IPS-15b (cell line): ENCODE measurements around the gene VILL.

Source experiments
- H3K27me3 ChIP-seq: one replicate; pipeline ENCODE4 v1.6.1; 2013; ENCODE audit warnings: low read length; ENCODE audit not compliant: control insufficient read depth, insufficient read depth
- H3K36me3 ChIP-seq: one replicate; pipeline ENCODE4 v1.6.1; 2013; ENCODE audit warnings: low read length; ENCODE audit not compliant: control insufficient read depth, insufficient read depth
- H3K4me1 ChIP-seq: one replicate; pipeline ENCODE4 v1.6.1; 2013; ENCODE audit warnings: mild to moderate bottlenecking, low read length; ENCODE audit not compliant: control insufficient read depth, insufficient read depth
- H3K4me3 ChIP-seq: one replicate; pipeline ENCODE4 v1.5.1; 2013; ENCODE audit warnings: low read depth, low read length
- H3K9ac ChIP-seq: one replicate; pipeline ENCODE4 v1.6.1; 2013; ENCODE audit warnings: low read depth, mild to moderate bottlenecking, low read length
- H3K9me3 ChIP-seq: one replicate; pipeline ENCODE4 v1.6.1; 2013; ENCODE audit warnings: mild to moderate bottlenecking, low read length; ENCODE audit not compliant: control insufficient read depth, insufficient read depth

Gene VILL

GRCh38 chr3:38005076-38006020, 14.8 kb downstream of the VILL start:
- no peak overlapping the region for H3K9ac ChIP-seq
- H3K4me1 ChIP-seq = no peaks in the 10 kb centered on the region
- no peaks in the 10 kb centered on the region for H3K9me3 ChIP-seq
- H3K27me3 ChIP-seq = no peaks in the 10 kb centered on the region
- no peak overlapping the region for H3K4me3 ChIP-seq
- peaks cover 18% of the 10 kb centered on the region for H3K36me3 ChIP-seq

DNA sequence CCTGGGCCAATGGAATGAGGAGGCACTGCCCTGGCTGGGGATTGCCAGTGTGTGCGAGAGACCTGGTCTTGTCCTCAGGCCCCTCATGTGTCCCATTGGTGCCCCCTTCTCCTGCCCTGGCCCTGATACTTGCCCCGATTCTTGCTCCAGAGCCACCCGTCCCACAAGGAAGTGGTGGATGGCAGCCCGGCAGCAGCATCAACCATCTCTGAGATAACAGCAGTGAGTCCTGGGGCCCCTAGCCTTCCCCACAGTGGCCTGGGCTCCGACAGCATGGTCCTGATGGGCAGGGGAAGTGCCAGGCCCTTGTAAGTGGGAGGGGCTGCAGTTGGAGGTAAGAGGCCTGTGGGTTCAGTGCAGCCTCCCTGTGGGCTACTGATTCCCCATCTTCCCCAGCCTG, 15.4 kb downstream of the VILL start:
- H3K9ac ChIP-seq = no peak overlapping the region
- H3K36me3 ChIP-seq = peaks cover 21% of the 10 kb centered on the region

GRCh38 chr3:38006445-38006995, 15.9 kb downstream of the VILL start:
- no peak overlapping the region for H3K4me3 ChIP-seq
- H3K36me3 ChIP-seq = peaks cover 25% of the 10 kb centered on the region
- H3K27me3 ChIP-seq = no peaks in the 10 kb centered on the region
- no peaks in the 10 kb centered on the region for H3K9me3 ChIP-seq
- H3K9ac ChIP-seq = no peak overlapping the region
- no peaks in the 10 kb centered on the region for H3K4me1 ChIP-seq

More for the DNA sequence above, 15.4 kb downstream of the VILL start:
- no peak overlapping the region for H3K4me3 ChIP-seq
- no peaks in the 10 kb centered on the region for H3K9me3 ChIP-seq
- no peaks in the 10 kb centered on the region for H3K27me3 ChIP-seq
- no peaks in the 10 kb centered on the region for H3K4me1 ChIP-seq

DNA sequence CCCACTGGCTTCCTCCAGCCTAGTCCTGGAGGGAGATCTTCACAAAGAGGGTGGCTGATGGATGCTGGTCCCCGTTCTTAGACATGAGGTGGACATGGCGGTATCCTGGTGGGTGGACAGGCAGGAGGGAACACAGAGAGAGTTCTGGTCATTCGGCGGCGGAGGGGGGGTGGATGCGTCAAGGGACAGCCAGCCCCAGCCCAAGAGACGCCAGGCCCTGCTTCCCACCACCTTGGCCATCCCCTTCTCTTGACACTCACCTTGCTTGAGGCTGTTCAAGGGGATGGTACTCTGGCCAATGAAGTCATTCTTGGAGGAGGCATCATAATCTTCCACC, 17.1 kb downstream of the VILL start:
- Histone ChIP-seq H3K4me1 (no peaks in the 10 kb centered on the region), H3K9me3 (no peaks in the 10 kb centered on the region), H3K27me3 (no peaks in the 10 kb centered on the region), H3K9ac (no peak overlapping the region), H3K36me3 (peaks cover 25% of the 10 kb centered on the region), H3K4me3 (no peak overlapping the region)

GRCh38 chr3:38008191-38008701, 17.7 kb downstream of the VILL start:
- H3K27me3 ChIP-seq = no peaks in the 10 kb centered on the region
- H3K4me1 ChIP-seq = no peaks in the 10 kb centered on the region
- H3K9me3 ChIP-seq = no peaks in the 10 kb centered on the region
- peaks cover 25% of the 10 kb centered on the region for H3K36me3 ChIP-seq
- H3K9ac ChIP-seq = no peak overlapping the region
- H3K4me3 ChIP-seq = no peak overlapping the region

GRCh38 chr3:38008971-38009580, 18.5 kb downstream of the VILL start:
- no peak overlapping the region for H3K4me3 ChIP-seq
- no peaks in the 10 kb centered on the region for H3K9me3 ChIP-seq
- H3K36me3 ChIP-seq = peaks cover 25% of the 10 kb centered on the region
- H3K9ac ChIP-seq = no peak overlapping the region
- H3K4me1 ChIP-seq = no peaks in the 10 kb centered on the region
- H3K27me3 ChIP-seq = no peaks in the 10 kb centered on the region

DNA sequence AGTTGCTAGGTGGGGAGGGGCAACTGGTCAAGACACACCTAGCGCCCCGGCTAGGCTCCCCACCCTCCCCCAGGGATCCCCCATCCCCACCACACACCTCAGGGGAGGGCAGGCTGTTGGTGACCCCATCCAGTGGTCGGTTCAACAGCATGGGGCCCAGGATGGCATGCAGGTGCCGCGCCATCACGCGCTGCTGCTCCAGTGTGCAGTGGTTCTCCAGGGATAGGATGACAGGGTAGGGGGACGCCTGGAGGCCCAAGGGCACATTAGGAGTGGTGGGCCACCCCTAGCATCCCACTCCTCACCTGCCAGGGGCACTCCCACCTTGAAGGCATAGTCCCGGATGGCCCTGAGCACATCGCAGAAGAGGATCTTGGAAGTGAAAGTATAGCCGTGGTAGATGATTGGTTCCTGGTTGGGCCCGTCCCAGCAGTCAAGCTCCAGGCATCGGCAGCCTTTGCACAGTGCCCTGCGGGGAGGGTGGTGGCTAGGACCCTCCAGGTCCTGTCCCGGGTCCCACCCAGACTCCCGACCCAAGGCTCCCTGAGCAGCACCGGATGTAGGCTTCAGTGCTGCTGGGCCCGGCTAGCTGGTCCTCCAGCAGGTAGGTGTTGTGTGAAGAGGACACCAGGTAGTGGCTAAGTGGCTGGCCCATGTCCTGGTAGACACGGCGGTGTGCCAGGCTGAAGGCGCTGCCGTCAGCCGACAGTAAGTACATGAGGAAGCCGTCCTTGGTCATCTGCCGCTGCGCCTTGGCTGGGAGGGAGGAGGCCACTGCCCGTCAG, 19.4 kb downstream of the VILL start:
- Histone ChIP-seq H3K27me3 (no peaks in the 10 kb centered on the region), H3K36me3 (peaks cover 25% of the 10 kb centered on the region), H3K4me3 (no peak overlapping the region), H3K4me1 (no peaks in the 10 kb centered on the region), H3K9ac (no peak overlapping the region), H3K9me3 (no peaks in the 10 kb centered on the region)

DNA sequence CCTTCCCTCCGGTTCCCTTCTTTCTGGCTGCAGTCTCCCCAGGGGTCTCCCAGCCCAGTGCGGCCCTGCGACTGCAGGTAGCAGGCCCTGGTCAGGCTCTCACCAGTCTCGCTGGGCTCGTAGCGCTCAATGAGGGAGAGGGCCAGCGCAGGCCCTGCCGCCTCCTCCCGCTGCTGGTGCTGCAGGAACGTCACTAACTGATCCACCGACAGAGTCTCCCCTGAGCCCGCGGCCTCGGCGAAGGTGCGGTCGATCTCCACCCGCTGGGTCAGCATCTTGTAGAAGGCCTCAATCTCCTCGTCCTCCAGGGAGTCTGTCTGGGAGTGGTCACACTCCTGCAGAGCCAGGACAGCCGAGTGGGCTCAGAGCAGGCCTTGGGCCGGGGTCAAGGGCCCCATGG, 20.5 kb downstream of the VILL start:
- Histone ChIP-seq H3K4me1 (no peaks in the 10 kb centered on the region), H3K27me3 (no peaks in the 10 kb centered on the region), H3K9ac (no peak overlapping the region), H3K9me3 (no peaks in the 10 kb centered on the region), H3K4me3 (no peak overlapping the region), H3K36me3 (peaks cover 27% of the 10 kb centered on the region)

GRCh38 chr3:38015485-38015884, 24.9 kb downstream of the VILL start:
- Histone ChIP-seq H3K9me3 (no peaks in the 10 kb centered on the region), H3K9ac (no peak overlapping the region), H3K4me3 (no peak overlapping the region), H3K4me1 (no peaks in the 10 kb centered on the region), H3K36me3 (peaks cover 15% of the 10 kb centered on the region), H3K27me3 (no peaks in the 10 kb centered on the region)

DNA sequence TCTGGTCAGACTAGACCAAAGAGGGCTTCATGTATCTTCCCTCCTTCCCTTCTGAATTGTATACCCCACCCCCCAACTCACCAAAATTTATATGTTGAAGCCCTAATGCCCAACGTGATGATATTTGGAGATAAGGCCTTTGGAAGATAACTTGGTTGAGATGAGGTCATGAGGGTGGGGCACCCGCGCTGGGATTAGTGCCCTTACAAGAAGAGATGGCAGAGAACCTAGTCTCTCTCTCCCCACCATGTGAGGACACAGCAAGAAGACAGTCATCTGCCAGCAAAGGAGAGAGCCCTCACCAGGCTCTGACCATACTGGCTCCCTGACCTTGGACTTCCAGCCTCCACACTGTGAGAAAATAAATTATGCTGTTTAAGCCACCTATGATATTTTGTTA, 25.4 kb downstream of the VILL start:
- H3K9ac ChIP-seq = no peak overlapping the region
- peaks cover 14% of the 10 kb centered on the region for H3K36me3 ChIP-seq
- H3K4me1 ChIP-seq = no peaks in the 10 kb centered on the region
- no peaks in the 10 kb centered on the region for H3K27me3 ChIP-seq
- H3K9me3 ChIP-seq = no peaks in the 10 kb centered on the region
- H3K4me3 ChIP-seq = no peak overlapping the region

DNA sequence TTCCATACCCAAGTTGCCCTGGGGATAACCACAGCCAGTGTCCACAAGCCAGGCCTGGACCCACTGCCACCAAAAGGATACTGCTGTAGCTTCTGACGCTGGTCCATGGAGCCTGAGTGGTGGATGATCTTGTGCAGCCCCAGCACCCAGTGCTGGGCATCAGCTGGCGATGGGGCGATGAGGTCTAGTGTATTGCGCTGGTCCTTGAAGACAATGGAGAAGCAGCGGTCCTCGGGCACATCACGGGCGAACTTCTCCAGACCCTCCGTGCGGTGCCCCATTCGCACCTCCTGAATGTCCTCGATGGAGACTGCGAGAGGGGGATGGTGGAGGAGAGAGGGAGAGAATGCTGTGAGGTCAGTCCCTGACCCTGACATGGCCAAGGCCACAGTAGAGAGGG, 25.8 kb downstream of the VILL start:
- Histone ChIP-seq H3K9me3 (no peaks in the 10 kb centered on the region), H3K36me3 (peaks cover 11% of the 10 kb centered on the region)

More for the DNA sequence above, 25.8 kb downstream of the VILL start:
- Histone ChIP-seq H3K4me1 (no peaks in the 10 kb centered on the region), H3K4me3 (no peak overlapping the region), H3K27me3 (no peaks in the 10 kb centered on the region), H3K9ac (no peak overlapping the region)
